Dermis blood vessel endothelial cell (primary cell): ENCODE data around the gene RNF151. TPM values are rescaled to one million over a fixed set of nuclear protein-coding genes. Genes with fewer than 3 reads are reported as not detected.

Experiments
- DNase-seq: peaks from one replicate; pipeline ENCODE4 v3.0.0; 2010
- total RNA-seq: library from RNA; depleted of rRNA; stranded (reverse); fragments of >200 nt; gene quantifications from 2 replicates; pipeline ENCODE4 v1.2.3, GENCODE V29; 2014

RNF151 gene
- total RNA-seq, 1 donor from 2014 or later = not detected

GRCh38 chr16:1993731-1994131, 27.1 kb downstream of the RNF151 start:
- DNase-seq = no peak

DNA sequence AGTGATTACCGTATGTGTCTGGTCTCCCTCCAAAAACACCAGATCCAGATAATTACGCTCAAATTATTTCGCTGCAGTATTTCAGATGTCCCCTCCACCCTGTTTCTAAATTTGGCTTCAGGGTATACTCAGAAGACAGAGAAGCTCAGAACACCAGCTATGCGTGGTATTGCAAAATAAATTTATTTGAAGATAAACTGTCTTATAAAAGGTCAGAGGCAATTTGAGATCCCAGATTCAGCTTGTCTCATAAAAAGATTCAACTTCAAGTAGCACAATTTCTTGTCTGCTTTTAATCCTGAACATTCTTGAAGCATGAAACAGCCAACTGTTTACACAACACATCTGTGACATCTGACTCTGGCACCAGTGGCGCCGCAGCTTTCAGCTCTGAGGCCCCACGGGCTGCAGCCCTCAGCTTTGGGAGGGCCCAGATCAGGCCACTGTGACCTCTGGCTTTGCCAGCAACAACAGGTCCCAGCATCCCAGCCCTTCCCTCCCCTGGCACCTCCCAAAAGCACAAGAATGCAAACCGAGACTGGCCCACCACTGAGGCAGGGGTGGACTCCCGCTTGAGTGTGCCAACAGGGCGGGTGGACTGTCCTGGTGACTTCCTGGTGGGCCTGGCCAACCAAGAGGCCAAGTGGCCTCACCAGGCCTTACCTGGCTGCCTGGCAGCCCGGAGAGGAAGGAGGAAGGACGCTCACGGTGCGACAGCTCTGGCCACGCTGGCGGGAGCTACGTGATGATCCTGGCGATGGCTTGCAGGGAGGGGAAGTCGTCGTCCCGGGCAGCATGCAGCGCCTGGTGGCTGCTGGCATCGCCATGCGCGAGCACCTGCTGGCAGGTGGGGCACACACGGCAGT, 31.1 kb downstream of the RNF151 start:
- DNase-seq = no peak

DNA sequence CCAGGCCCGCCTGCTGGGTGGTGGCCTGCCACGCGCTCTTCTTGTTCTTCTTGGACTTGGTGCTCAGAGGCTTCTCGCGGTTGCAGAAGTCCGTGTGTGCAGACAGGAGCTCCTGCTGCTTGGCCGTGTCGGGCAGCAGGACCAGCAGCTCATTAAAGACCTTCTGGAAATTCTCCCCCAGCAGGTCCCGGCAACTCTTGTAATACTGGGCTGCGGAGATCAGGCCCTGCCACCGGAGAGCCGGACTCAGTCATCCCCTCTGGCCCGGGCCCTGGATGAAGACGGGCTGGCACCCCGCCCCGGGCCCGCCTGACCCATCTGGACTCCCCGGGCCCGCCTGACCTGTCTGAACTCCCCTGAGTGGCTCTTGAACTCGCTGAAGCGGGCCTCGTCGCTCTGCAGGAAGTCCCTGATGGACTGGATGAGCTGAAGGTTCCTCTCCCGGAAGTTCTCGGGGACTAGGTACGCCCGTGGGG, 31.7 kb downstream of the RNF151 start:
- no peak for DNase-seq

DNA sequence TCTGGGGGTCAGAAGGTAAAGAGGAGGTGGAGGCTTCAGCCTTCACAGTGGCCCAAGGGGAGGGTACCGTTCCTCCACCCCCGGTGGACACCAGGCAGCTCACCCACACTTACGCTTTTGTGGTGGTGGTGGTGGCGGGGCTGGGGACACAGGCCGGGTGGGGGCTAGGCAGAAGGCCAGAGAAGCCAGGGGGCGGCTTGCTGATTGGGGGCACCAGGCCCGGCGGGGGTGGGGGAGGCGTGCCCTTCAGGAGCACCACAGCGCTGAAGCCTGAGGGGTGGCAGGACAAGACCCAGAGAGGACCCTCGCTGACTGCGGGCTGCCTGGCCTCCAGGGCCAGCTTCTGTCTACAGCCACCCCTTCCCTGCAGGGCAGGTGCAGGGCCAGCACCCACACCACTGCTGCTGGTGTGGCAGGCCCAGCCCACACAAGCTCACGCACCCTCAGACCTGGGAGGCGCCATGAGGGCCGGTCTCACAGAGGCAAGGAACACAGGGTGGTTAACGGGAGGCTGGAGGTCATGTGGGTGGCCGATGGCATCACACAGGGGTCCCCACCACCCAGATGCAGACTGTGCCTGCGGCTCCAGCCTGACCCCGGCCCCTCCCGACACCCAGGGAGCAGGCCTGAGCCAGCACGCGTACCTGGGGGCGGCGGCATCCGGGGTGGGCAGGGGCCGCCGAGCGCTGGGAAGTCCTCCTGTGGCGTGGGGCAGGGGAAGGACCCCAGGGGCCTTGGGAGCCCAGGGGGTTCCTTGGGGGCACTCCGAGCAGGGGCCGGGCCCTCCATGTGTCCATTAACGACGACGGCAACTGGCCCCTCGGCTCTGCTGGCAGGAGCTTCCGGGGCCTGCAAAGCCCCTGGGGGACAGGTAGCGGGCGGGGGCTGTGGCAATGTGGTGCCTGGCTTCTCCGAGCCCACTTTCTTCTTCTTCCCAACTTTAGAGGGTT, 32.5 kb downstream of the RNF151 start:
- no peak for DNase-seq

GRCh38 chr16:1999866-2000514, 33.3 kb downstream of the RNF151 start:
- DNase-seq = no peak

DNA sequence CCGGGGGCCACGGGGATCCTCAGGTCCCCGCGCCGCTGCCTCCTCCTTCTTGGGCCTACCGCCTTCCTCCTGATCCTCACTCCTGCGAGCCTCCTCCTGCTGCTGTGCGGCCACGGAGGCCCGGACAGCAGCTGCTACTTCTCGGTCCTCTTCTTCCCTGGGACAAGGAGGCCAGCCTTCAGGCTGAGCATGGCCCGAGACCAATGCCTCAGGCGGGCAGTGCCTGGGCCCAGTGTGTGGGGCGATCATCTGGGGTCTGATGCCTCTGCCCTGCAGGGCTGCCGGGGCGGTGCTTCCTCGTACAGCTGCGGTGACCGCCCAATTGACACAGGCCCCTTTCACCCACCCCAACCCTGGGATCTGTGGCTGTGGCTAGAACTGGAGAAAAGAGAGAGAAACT, 34.4 kb downstream of the RNF151 start:
- DNase-seq = no peak

- no peak for DNase-seq
These were observed 35.0 kb downstream of the RNF151 start for GRCh38 chr16:2001456-2002355.

- no peak for DNase-seq
These were observed 36.0 kb downstream of the RNF151 start for GRCh38 chr16:2002406-2003230.

GRCh38 chr16:2003231-2003826, 36.7 kb downstream of the RNF151 start:
- DNase-seq = no peak

- peak; percentile 92 for DNase-seq
These were observed 37.4 kb downstream of the RNF151 start for GRCh38 chr16:2003827-2004641.

- no peak for DNase-seq
These were observed 38.3 kb downstream of the RNF151 start for GRCh38 chr16:2004795-2005517.

- DNase-seq = peak; percentile 50
These were observed 39.0 kb downstream of the RNF151 start for GRCh38 chr16:2005646-2006045.

GRCh38 chr16:2006317-2006716, 39.7 kb downstream of the RNF151 start:
- no peak for DNase-seq

GRCh38 chr16:2007081-2007836, 40.6 kb downstream of the RNF151 start:
- DNase-seq = no peak

GRCh38 chr16:2008009-2008526, 41.4 kb downstream of the RNF151 start:
- DNase-seq = peak; percentile 58

- peak; percentile 47 for DNase-seq
These were observed 42.0 kb downstream of the RNF151 start for GRCh38 chr16:2008631-2009163.

DNA sequence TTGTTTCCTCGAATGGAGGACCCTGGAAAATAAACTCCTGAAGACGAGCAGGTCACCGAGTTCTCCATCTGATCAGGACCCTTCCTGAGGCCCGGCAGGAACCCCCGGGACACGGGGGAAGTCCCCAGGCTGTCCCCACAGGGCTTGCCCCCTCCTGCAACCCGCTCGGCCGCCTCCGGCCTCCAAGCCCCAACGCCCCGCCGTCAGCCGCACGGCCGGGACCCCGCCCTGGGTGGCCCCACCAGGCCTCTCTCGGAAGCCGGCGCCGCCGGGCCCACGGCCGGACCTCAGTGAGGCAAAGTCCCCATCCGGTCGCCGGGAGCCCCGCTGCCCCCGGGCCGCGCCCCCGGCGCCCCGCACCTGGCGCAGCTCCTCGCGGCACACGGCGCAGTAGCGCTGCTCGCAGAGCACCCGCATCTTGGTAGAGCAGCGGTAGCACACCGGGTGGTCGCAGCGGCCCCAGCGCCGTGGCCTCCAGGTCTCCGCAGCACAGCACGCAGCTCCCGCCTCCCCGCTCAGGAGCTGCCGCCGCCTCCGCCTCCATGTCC, 42.6 kb downstream of the RNF151 start:
- DNase-seq = peak; percentile 24
